B cell (primary cell): Measurements from ENCODE around the gene PHYHIPL. TPM values are rescaled to one million over a fixed set of nuclear protein-coding genes. Genes with fewer than 3 reads are reported as not detected.

Experiments used
- ATAC-seq: fragments of 200-7000 bp; cut with Tn5 transposase; one replicate; pipeline ENCODE4 v1.10.0; 2021; ENCODE audit warnings: low read depth, mild to moderate bottlenecking, moderate number of reproducible peaks, moderate library complexity
- CTCF ChIA-PET: fragments of 350-600 bp; sonication (Branson Sonifier 250); formaldehyde crosslinking; loops from one replicate; lab custom pipeline; 2021; ENCODE audit warnings: antibody characterized with exemption, inconsistent platforms; lab: Charles Lee
- POLR2A ChIA-PET: fragments of 350-600 bp; sonication (Branson Sonifier 250); formaldehyde crosslinking; loops from one replicate; lab custom pipeline; 2021; ENCODE audit warnings: antibody characterized with exemption; lab: Charles Lee
- DNase-seq: peaks from one replicate; pipeline ENCODE4 v3.0.0; 2013
- H2AFZ ChIP-seq: 2 replicates; pipeline ENCODE4 v1.6.1; 2012; ENCODE audit warnings: mild to moderate bottlenecking, low read depth, low read length; ENCODE audit not compliant: insufficient read depth, poor library complexity, severe bottlenecking
- H3K27ac ChIP-seq, 2 donors: 1 replicate in 1 of 2; 2 replicates in 1 of 2; pipeline ENCODE4 v1.5.1; 2012 to 2013; ENCODE audit warnings: low read length in 2 of 2, mild to moderate bottlenecking in 2 of 2, moderate library complexity in 1 of 2
- H3K27me3 ChIP-seq, 4 experiments: fragments of 200-600 bp in 1 of 4; sonication (generic) in 1 of 4; replicated peaks in 1 of 4; 1 replicate in 2 of 4; 2 replicates in 2 of 4; pipeline versions ENCODE4 v1.6.1 to v1.7.0; 2013 to 2016; ENCODE audit warnings: low read length in 3 of 4, mild to moderate bottlenecking in 2 of 4, mixed read lengths in 1 of 4, moderate library complexity in 1 of 4; ENCODE audit not compliant: insufficient read depth in 4 of 4, control insufficient read depth in 3 of 4; ENCODE audit errors: control extremely low read depth in 1 of 4
- H3K36me3 ChIP-seq, 2 experiments: replicated peaks in 1 of 2; 1 replicate in 1 of 2; 2 replicates in 1 of 2; pipeline versions ENCODE4 v1.6.1 to v1.7.1; 2013; ENCODE audit warnings: low read length in 1 of 2; ENCODE audit not compliant: insufficient read depth in 2 of 2, control insufficient read depth in 1 of 2; ENCODE audit errors: control extremely low read depth in 1 of 2, extremely low read depth in 1 of 2
- H3K4me1 ChIP-seq, 2 donors: fragments of 200-600 bp in 1 of 2; sonication (generic) in 1 of 2; 1 replicate in 1 of 2; 2 replicates in 1 of 2; pipeline versions ENCODE4 v1.5.1 to v1.6.1; 2013 to 2017; ENCODE audit warnings: low read length in 2 of 2; ENCODE audit not compliant: control insufficient read depth in 2 of 2, insufficient read depth in 2 of 2
- H3K4me2 ChIP-seq: replicated peaks from 2 replicates; pipeline ENCODE3; 2012; ENCODE audit warnings: mild to moderate bottlenecking, low read depth, low read length; ENCODE audit not compliant: poor library complexity, severe bottlenecking
- H3K4me3 ChIP-seq, 5 experiments: fragments of 200-600 bp in 1 of 5; sonication (generic) in 1 of 5; 1 replicate in 3 of 5; 2 replicates in 2 of 5; pipeline versions ENCODE4 v1.5.1 to v1.7.0; 2011 to 2016; ENCODE audit warnings: low read length in 4 of 5, mild to moderate bottlenecking in 4 of 5, low read depth in 2 of 5, control low read depth in 1 of 5, moderate library complexity in 1 of 5; ENCODE audit not compliant: insufficient read depth in 1 of 5; ENCODE audit errors: control extremely low read depth in 1 of 5, extremely low read depth in 1 of 5
- H3K79me2 ChIP-seq: fragments of 200-600 bp; sonication (generic); one replicate; pipeline ENCODE4 v1.6.0; 2016; ENCODE audit warnings: low read length; ENCODE audit not compliant: control insufficient read depth, insufficient read depth
- H3K9ac ChIP-seq: fragments of 200-600 bp; sonication (generic); 2 replicates; pipeline ENCODE4 v1.6.1; 2017; ENCODE audit warnings: mild to moderate bottlenecking, low read length, moderate library complexity
- H3K9me3 ChIP-seq, 3 donors: one replicate each; pipeline versions ENCODE4 v1.6.1 to v1.7.1; 2013; ENCODE audit warnings: low read length in 2 of 3; ENCODE audit not compliant: control insufficient read depth in 2 of 3, insufficient read depth in 1 of 3; ENCODE audit errors: control extremely low read depth in 1 of 3
- H4K20me1 ChIP-seq: 2 replicates; pipeline ENCODE4 v1.6.0; 2012; ENCODE audit warnings: mild to moderate bottlenecking, low read length; ENCODE audit not compliant: insufficient read depth, control insufficient read depth, poor library complexity, severe bottlenecking
- H3K27ac Mint-ChIP-seq: one replicate; pipeline ENCODE4 v1.8.0; 2021; ENCODE audit warnings: mixed read lengths
- H3K27me3 Mint-ChIP-seq: one replicate; pipeline ENCODE4 v1.8.0; 2021; ENCODE audit warnings: mixed read lengths
- H3K4me1 Mint-ChIP-seq: one replicate; pipeline ENCODE4 v1.8.0; 2021; ENCODE audit warnings: mixed read lengths
- H3K4me3 Mint-ChIP-seq: one replicate; pipeline ENCODE4 v1.8.0; 2021; ENCODE audit warnings: mixed read lengths
- H3K9me3 Mint-ChIP-seq: one replicate; pipeline ENCODE4 v1.8.0; 2022; ENCODE audit warnings: mixed read lengths; ENCODE audit not compliant: insufficient read depth
- CTCF ChIP-seq: fragments of 200-600 bp; IDR thresholded peaks from one replicate; pipeline ENCODE4 v1.8.0; 2022; ENCODE audit warnings: antibody characterized with exemption, mild to moderate bottlenecking
- EZH2 ChIP-seq: IDR thresholded peaks from 2 replicates; pipeline ENCODE4 v1.6.1; 2012; ENCODE audit warnings: borderline replicate concordance, low read depth, mild to moderate bottlenecking, moderate library complexity, low read length; ENCODE audit not compliant: insufficient read depth, poor library complexity, severe bottlenecking
- WGBS: methylation state at CpG from one replicate; pipeline ENCODE4 v1.1.5; 2013; ENCODE audit warnings: missing lambda C conversion rate; ENCODE audit not compliant: insufficient coverage; 5-methylcytosine and 5-hydroxymethylcytosine counted together
- intact Hi-C: fragments of 100-400 bp; cut with micrococcal nuclease; formaldehyde crosslinking; loops from one replicate; pipeline ENCODE4 v1.10.0; 2022
- polyA plus RNA-seq: library from polyadenylated mRNA; depleted of rRNA; stranded (reverse); fragments of >200 nt; gene quantifications from 2 replicates; pipeline ENCODE4 v1.2.3, GENCODE V29; 2012
- total RNA-seq, 2 donors: library from RNA; stranded (reverse); fragments of 120-200 nt in 1 of 2; gene quantifications; 1 replicate in 1 of 2; 2 replicates in 1 of 2; pipeline versions ENCODE4 v1.2.3 to v1.2.4, GENCODE V29; 2013 to 2022

The PHYHIPL gene
- total and polyA plus RNA-seq, 2 donors (not counting 1 experiment from before 2014, with no cell fraction given): not detected

- Mint-ChIP-seq H3K4me3 (no peak overlapping the region), H3K27me3 (no peaks in the 10 kb centered on the region), H3K9me3 (no peaks in the 10 kb centered on the region), H3K27ac (no peak overlapping the region), H3K4me1 (no peaks in the 10 kb centered on the region)
- H3K4me2 ChIP-seq: no peak overlapping the region
- intact Hi-C loops: no loop called here
- no peak for TF ChIP-seq CTCF
- no peak for TF ChIP-seq EZH2
- no peaks in the 10 kb centered on the region for H3K79me2 ChIP-seq
- ChIA-PET POLR2A (no interaction called here), CTCF (interaction anchor here (1.0 kb wide), 1 partner anchor 8 kb away, joined by 4 read pairs; no protein-coding TSS in a partner anchor)
- H3K9ac ChIP-seq: no peak overlapping the region
- H3K9me3 ChIP-seq: no peaks in the 10 kb centered on the region
- H2AFZ ChIP-seq: no peak overlapping the region
- H3K27me3 ChIP-seq: no peaks in the 10 kb centered on the region
- no peaks in the 10 kb centered on the region for H3K36me3 ChIP-seq
- no peak overlapping the region for H3K4me3 ChIP-seq
- DNase-seq (no peak), ATAC-seq (no peak)
- H3K4me1 ChIP-seq: no peaks in the 10 kb centered on the region
- H4K20me1 ChIP-seq: no peaks in the 10 kb centered on the region
- H3K27ac ChIP-seq: no peak overlapping the region
- no CpG with 5 or more reads among the region's 1 CpG for WGBS
Measured at GRCh38 chr10:59244871-59245270, 68.4 kb downstream of the PHYHIPL start.

- H3K4me3 ChIP-seq: no peak overlapping the region
- Mint-ChIP-seq H3K27me3 (no peaks in the 10 kb centered on the region), H3K9me3 (no peaks in the 10 kb centered on the region), H3K4me1 (no peaks in the 10 kb centered on the region), H3K27ac (no peak overlapping the region), H3K4me3 (no peak overlapping the region)
- no peak overlapping the region for H3K27ac ChIP-seq
- H3K9me3 ChIP-seq: no peaks in the 10 kb centered on the region
- no peak for TF ChIP-seq EZH2
- TF ChIP-seq CTCF: no peak
- H4K20me1 ChIP-seq: no peaks in the 10 kb centered on the region
- intact Hi-C loops: no loop called here
- CTCF ChIA-PET: interaction anchor here (1.0 kb wide), 1 partner anchor 9 kb away, joined by 4 read pairs; no protein-coding TSS in a partner anchor
- WGBS: no CpG with 5 or more reads among the region's 1 CpG
- no peaks in the 10 kb centered on the region for H3K4me1 ChIP-seq
- H3K36me3 ChIP-seq: no peaks in the 10 kb centered on the region
- POLR2A ChIA-PET: no interaction called here
- ATAC-seq: no peak
- H3K9ac ChIP-seq: no peak overlapping the region
- no peaks in the 10 kb centered on the region for H3K79me2 ChIP-seq
- no peak for DNase-seq
- no peak overlapping the region for H3K4me2 ChIP-seq
- no peak overlapping the region for H2AFZ ChIP-seq
- H3K27me3 ChIP-seq: no peaks in the 10 kb centered on the region
Measured at GRCh38 chr10:59245686-59246085, 69.2 kb downstream of the PHYHIPL start.
